HG02798 (cell line): ENCODE results near the gene CLEC20A.

ENCODE experiments used
- ATAC-seq: cut with Tn5 transposase; IDR thresholded peaks from one replicate; pipeline ENCODE4 v1.9.1; 2021; ENCODE audit warnings: mild to moderate bottlenecking; ENCODE audit not compliant: unreplicated experiment, poor library complexity

Gene CLEC20A

DNA sequence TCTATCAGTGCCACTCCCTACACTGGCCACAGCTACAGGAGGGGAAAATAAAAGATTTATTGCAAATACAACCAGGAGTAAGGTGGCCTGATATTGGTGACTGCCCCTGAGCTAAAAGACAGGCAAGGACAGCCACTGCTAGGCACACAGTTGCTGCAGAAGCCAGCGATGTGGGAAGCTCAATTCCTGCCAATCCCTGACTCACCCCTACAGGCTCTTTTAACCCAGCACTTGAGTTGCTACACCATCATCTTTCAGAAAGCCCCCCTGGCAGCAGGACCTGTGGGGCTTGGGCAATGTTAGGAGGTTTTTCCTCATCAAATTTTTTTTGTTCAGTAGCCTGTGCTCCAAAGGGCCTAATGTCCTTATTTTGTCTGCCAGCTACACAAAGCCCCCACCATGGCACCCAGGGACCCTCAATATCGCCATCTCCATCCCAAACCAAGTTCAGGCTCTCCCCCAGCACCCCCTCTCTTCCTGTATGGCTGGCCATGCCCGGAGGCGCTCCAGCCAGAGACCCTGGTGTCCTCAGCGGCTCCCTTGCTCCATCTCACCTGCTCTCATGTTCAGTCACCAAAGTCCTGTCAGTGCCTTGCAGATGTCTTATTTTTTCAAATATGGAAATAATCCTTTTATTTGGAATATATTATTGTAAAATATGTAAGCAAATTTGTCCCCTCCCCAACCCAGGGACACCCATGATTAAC is 13.4 kb downstream of the CLEC20A start:
- no peak for ATAC-seq

GRCh38 chr1:178477841-178478240 is 18.9 kb downstream of the CLEC20A start:
- ATAC-seq: no peak

DNA sequence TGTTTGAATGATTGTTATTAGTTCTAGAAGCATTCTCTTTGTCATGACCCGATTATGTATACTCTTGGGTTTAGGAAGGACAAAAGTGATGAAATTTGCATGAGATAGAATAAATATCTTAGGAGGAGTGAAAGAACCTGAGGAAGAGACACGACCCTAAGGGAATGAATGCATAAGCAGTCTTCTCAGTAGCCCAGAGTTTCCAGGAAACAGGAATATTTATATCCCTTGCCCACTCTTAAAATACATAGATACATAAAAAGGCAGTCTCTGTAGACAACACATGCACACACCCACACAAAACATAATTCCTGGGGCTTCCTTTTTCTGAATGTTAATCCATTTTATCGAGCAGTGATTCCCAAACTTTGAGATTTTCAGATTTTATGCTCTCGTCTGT is 19.4 kb downstream of the CLEC20A start:
- ATAC-seq: no peak

GRCh38 chr1:178472531-178472930 is 24.2 kb downstream of the CLEC20A start:
- peak; percentile 52 for ATAC-seq

DNA sequence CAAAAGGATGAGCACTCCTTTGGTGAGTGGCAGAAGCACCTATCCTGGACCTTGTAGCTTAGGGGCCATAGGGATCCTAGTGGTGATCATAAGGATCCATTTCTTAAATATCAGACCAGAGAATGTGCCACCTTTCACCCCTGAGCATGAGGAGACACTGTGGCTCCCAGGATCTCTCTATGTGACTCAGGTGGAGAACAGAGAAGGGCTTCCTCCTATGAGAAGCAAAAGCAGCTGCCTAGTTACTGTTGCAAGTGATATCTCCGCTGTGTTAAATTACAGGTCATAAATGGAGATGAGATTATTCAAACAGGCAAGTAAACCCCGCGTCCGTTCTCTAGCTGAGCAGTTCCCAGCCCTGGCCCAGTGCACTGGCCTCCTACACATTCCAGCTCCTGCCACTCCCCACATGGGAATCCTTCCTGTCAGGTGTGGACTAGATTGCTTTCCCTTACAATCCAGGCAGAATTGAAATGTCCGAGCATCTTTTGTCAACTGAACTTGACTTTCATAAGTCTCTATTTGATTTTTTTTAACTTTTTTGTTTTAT is 26.3 kb downstream of the CLEC20A start:
- no peak for ATAC-seq

- no peak for ATAC-seq
Measured at GRCh38 chr1:178467837-178468236, 28.9 kb downstream of the CLEC20A start.

- no peak for ATAC-seq
Measured at GRCh38 chr1:178465011-178465410, 31.8 kb downstream of the CLEC20A start.

DNA sequence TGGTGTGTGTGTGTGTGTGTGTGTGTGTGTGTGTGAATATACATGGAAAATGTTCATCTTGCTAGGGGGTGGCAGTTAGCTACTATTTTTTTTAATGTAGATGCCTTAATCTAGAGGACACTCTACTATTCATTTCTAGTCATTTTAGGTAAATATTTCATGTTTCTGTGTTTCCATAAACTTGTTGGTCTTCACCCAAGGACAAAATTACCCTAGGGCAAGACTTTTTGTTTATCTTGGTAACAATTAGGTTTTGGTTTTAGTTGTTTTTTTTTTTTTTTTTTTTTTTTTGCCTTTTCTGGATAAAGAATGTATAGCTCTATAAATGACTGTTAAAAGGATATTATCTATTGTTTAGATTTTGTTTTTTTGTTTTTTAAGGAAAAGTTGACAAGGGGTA is 32.2 kb downstream of the CLEC20A start:
- no peak for ATAC-seq

DNA sequence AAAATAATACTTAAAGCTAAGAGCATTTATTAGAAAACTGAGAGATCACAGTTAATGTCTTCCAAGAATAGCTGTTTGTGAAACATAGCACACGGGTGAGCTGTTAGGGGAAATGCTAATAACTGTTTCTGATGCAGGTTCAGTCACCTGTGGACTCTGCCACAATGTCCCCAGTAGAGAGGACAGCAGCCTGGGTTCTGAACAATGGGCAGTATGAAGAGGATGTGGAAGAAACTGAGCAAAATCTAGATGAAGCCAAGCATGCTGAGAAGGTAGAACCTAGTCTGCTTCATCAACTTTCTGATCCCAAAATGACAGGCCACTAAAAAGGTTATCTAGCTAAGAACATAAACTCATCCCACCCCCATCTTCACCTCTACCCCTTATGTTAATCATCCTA is 32.6 kb downstream of the CLEC20A start:
- no peak for ATAC-seq

DNA sequence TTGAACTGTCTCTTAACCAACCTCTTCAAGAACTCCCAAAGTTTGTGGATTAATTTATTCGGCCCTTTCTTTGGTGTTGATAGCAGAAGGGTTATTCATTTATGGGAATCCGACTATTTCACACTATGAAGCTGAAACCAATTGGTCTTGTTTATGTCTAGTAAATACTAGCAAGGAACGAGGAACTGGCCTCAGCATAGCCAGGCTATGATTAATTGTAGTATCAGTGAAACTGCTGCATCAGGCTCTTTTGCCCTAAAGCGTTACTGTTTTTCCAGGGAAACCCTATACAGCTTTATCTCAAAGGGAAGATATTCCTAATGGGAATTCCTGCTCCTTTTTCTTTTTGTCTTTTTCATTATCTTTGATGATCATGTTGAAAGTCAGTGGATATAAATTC is 35.1 kb downstream of the CLEC20A start:
- no peak for ATAC-seq

GRCh38 chr1:178461104-178461503 is 35.7 kb downstream of the CLEC20A start:
- no peak for ATAC-seq

GRCh38 chr1:178458203-178458602 is 38.6 kb downstream of the CLEC20A start:
- ATAC-seq: no peak

DNA sequence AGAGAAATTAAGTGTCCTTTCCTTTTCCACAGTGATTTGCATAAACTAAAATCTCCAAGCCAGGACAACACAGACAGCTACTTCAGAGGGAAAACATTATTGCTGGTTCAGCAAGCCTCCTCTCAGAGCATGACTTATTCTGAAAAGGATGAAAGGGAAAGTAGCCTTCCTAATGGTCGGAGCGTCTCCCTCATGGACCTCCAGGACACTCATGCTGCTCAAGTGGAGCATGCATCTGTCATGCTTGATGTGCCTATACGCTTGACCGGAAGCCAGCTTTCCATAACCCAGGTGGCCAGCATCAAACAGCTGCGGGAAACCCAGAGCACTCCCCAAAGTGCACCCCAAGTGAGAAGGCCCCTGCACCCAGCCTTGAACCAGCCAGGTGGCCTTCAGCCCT is 39.1 kb downstream of the CLEC20A start:
- no peak for ATAC-seq

GRCh38 chr1:178456472-178456871 is 40.3 kb downstream of the CLEC20A start:
- ATAC-seq: no peak

GRCh38 chr1:178452013-178452412 is 44.8 kb downstream of the CLEC20A start:
- ATAC-seq: no peak

- no peak for ATAC-seq
Measured at GRCh38 chr1:178451529-178451928, 45.2 kb downstream of the CLEC20A start.

GRCh38 chr1:178450871-178451270 is 45.9 kb downstream of the CLEC20A start:
- no peak for ATAC-seq

- ATAC-seq: no peak
Measured at GRCh38 chr1:178442925-178443324, 53.8 kb downstream of the CLEC20A start.

DNA sequence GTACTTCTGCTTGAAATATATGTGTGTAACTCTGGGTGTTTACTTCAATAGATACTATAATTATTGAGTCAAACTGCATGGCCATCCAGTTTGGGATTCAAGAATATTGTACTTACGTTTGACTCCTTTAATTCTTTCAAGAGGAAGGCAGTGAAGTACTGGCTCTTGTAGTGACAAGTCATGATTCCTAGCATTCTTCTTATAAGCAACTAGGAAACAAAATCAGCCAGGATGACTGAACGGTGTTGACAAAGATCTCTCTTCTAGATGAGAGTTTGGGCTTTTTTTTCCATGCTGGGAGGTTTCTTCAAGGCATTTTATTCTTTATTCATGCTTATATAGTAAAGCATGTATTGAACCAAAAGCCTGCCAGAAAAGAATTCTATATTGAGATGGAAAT is 58.3 kb downstream of the CLEC20A start:
- ATAC-seq: no peak

- no peak for ATAC-seq
Measured at GRCh38 chr1:178436899-178437298, 59.9 kb downstream of the CLEC20A start.

- no peak for ATAC-seq
Measured at GRCh38 chr1:178434899-178435435, 61.8 kb downstream of the CLEC20A start.

DNA sequence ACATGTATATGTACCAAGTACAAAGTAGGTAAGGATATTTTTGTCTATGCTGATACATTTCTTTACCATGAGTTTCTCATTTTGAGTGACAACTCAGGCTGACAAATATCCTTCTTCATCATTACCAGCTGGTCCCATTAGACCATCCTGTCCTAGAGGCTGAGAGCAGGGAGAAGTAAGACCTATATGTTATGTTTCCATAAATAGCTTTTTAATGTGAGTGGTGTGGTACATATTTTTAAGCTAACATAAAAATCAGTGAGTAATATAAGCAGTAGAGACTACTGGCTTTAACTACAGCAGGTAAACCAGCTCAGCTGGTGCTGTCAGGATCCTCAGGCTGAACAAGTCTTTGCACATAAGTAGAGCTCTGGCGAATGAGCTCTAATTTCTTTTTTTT is 62.4 kb downstream of the CLEC20A start:
- ATAC-seq: no peak
